ENCODE results near the gene SLC27A6.

DNA sequence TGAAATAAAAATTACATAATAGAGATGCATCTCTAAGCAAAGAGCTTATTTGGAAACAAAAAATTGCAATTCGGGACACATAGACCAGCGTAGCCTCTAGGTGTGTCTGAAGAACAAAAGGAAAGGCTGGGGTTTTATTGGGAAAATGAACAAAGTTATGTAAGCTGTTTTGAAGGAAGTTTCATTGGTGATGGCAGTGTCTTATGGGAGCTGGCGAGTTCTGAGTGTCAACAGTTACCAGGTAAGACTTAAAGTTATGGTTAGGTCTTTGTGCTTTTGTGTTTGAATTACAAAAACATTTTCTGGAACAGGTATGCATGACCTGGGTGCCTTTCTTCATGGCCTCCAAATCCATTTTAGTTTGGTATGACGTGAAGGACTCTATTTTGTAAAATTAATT, 48.9 kb downstream of the SLC27A6 start:
- no peak for TF ChIP-seq POLR2A (IDR thresholded peaks at IDR 0.05)
- TF ChIP-seq, protein P1, sequence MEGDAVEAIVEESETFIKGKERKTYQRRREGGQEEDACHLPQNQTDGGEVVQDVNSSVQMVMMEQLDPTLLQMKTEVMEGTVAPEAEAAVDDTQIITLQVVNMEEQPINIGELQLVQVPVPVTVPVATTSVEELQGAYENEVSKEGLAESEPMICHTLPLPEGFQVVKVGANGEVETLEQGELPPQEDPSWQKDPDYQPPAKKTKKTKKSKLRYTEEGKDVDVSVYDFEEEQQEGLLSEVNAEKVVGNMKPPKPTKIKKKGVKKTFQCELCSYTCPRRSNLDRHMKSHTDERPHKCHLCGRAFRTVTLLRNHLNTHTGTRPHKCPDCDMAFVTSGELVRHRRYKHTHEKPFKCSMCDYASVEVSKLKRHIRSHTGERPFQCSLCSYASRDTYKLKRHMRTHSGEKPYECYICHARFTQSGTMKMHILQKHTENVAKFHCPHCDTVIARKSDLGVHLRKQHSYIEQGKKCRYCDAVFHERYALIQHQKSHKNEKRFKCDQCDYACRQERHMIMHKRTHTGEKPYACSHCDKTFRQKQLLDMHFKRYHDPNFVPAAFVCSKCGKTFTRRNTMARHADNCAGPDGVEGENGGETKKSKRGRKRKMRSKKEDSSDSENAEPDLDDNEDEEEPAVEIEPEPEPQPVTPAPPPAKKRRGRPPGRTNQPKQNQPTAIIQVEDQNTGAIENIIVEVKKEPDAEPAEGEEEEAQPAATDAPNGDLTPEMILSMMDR (IDR thresholded peaks at IDR 0.05): no peak
- TF ChIP-seq POLR2AphosphoS5 (IDR thresholded peaks at IDR 0.05; ENCODE audit: insufficient read depth in 1 of 2, low read depth in 1 of 2): no peak
